NCI-H82 (cell line): ENCODE measurements around the gene XPO1.

Experiments used
- DNase-seq: peaks from one replicate; lab custom pipeline; 2025; lab: John Stamatoyannopoulos, UW

XPO1 gene

GRCh38 chr2:61536180-61536571, 2.0 kb downstream of the XPO1 start:
- DNase-seq, result peak; percentile 94

- no peak for DNase-seq
These were observed 2.7 kb downstream of the XPO1 start for GRCh38 chr2:61535449-61535848.

GRCh38 chr2:61534926-61535325, 3.2 kb downstream of the XPO1 start:
- DNase-seq, result no peak

GRCh38 chr2:61530749-61531148, 7.4 kb downstream of the XPO1 start:
- no peak for DNase-seq

- DNase-seq, result no peak
These were observed 8.0 kb downstream of the XPO1 start for GRCh38 chr2:61529944-61530735.

GRCh38 chr2:61520261-61520660, 17.9 kb downstream of the XPO1 start:
- no peak for DNase-seq

- no peak for DNase-seq
These were observed 25.3 kb downstream of the XPO1 start for GRCh38 chr2:61512768-61513398.

GRCh38 chr2:61510674-61511671, 27.2 kb downstream of the XPO1 start:
- no peak for DNase-seq

- no peak for DNase-seq
These were observed 33.2 kb downstream of the XPO1 start for GRCh38 chr2:61504949-61505348.

- no peak for DNase-seq
These were observed 39.1 kb downstream of the XPO1 start for GRCh38 chr2:61499060-61499459.

GRCh38 chr2:61493523-61493942, 44.6 kb downstream of the XPO1 start:
- peak; percentile 47 for DNase-seq

GRCh38 chr2:61492476-61492875, 45.7 kb downstream of the XPO1 start:
- DNase-seq, result no peak

- DNase-seq, result no peak
These were observed 52.9 kb downstream of the XPO1 start for GRCh38 chr2:61485281-61485680.

GRCh38 chr2:61478086-61478485, 60.1 kb downstream of the XPO1 start:
- DNase-seq, result no peak

- DNase-seq, result peak; percentile 31
These were observed 61.1 kb downstream of the XPO1 start for GRCh38 chr2:61476929-61477589.

GRCh38 chr2:61471905-61472805, 66.0 kb downstream of the XPO1 start:
- peak; percentile 52 for DNase-seq

GRCh38 chr2:61470965-61471904, 66.9 kb downstream of the XPO1 start, which contains the start of gene USP34:
Gene USP34 (minus strand): TSS chr2:61471087. CDS start chr2:61470692, 395 bp downstream.
- DNase-seq, result peak; percentile 96

- peak; percentile 96 for DNase-seq
These were observed 67.8 kb downstream of the XPO1 start for GRCh38 chr2:61470122-61470951.
